Loucy (cell line): ENCODE results near the gene TMEM240.
"Not testable (repeated sequence)": the region's sequence is repeated elsewhere in the genome, so short reads cannot be mapped to it uniquely, and the experiment has no call there.

ENCODE experiments used
- EZH2phosphoT487 ChIP-seq: fragments of 200-600 bp; IDR thresholded peaks from 2 replicates; pipeline ENCODE4 v1.6.1; 2018; ENCODE audit warnings: antibody characterized with exemption, mild to moderate bottlenecking, moderate library complexity, borderline replicate concordance
- TF ChIP-seq, protein P1 (sequence below): fragments of 200-600 bp; sonication (generic); conservative IDR thresholded peaks from 2 replicates; pipeline ENCODE4 v1.5.1; 2014; ENCODE audit warnings: mild to moderate bottlenecking, antibody characterized with exemption, low read length

DNA sequence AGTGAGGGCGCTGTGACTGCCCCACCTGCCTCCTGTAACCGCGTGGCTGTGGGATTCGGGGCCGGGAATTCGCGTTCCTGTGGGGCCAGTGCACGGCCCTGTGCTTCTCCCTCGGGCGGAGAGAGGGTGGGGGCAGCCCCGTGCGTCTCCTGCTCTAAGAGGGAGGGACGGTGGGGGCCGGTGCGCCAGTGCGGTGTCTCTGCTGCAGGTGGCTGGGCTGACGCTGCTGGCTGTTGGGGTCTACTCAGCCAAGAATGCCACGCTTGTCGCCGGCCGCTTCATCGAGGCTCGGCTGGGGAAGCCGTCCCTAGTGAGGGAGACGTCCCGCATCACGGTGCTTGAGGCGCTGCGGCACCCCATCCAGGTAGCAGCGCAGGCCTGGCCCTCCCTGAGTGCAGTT lies 17.9 kb downstream of the TMEM240 start:
- TF ChIP-seq, protein P1, sequence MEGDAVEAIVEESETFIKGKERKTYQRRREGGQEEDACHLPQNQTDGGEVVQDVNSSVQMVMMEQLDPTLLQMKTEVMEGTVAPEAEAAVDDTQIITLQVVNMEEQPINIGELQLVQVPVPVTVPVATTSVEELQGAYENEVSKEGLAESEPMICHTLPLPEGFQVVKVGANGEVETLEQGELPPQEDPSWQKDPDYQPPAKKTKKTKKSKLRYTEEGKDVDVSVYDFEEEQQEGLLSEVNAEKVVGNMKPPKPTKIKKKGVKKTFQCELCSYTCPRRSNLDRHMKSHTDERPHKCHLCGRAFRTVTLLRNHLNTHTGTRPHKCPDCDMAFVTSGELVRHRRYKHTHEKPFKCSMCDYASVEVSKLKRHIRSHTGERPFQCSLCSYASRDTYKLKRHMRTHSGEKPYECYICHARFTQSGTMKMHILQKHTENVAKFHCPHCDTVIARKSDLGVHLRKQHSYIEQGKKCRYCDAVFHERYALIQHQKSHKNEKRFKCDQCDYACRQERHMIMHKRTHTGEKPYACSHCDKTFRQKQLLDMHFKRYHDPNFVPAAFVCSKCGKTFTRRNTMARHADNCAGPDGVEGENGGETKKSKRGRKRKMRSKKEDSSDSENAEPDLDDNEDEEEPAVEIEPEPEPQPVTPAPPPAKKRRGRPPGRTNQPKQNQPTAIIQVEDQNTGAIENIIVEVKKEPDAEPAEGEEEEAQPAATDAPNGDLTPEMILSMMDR: not testable (repeated sequence)
- not testable (repeated sequence) for TF ChIP-seq EZH2phosphoT487
